Nephron progenitor cell (in vitro differentiated cells): ENCODE data around the gene ALOXE3.

Experiments
- DNase-seq: peaks from one replicate; pipeline ENCODE4 v3.0.0; 2021
- H3K27ac Mint-ChIP-seq: 2 replicates; pipeline ENCODE4 v1.8.0; 2021; ENCODE audit warnings: mild to moderate bottlenecking, moderate library complexity, mixed read lengths
- H3K27me3 Mint-ChIP-seq: 2 replicates; pipeline ENCODE4 v1.8.0; 2021; ENCODE audit warnings: mild to moderate bottlenecking, low read depth, mixed read lengths; ENCODE audit not compliant: poor library complexity
- H3K36me3 Mint-ChIP-seq: 2 replicates; pipeline ENCODE4 v1.8.0; 2021; ENCODE audit warnings: low read depth, mixed read lengths
- H3K4me1 Mint-ChIP-seq: 2 replicates; pipeline ENCODE4 v1.8.0; 2021; ENCODE audit warnings: mixed read lengths
- H3K4me3 Mint-ChIP-seq: 2 replicates; pipeline ENCODE4 v1.8.0; 2021; ENCODE audit warnings: mild to moderate bottlenecking, moderate library complexity, mixed read lengths
- H3K9me3 Mint-ChIP-seq: 2 replicates; pipeline ENCODE4 v1.8.0; 2021; ENCODE audit warnings: mild to moderate bottlenecking, moderate library complexity, mixed read lengths
- CTCF ChIP-seq: fragments of 200-600 bp; sonication (generic); IDR thresholded peaks from 2 replicates; pipeline ENCODE4 v1.5.0; 2021; ENCODE audit warnings: antibody characterized with exemption

Gene ALOXE3

GRCh38 chr17:8101721-8102120, 16.6 kb downstream of the ALOXE3 start:
- Mint-ChIP-seq H3K9me3 (no peaks in the 10 kb centered on the region), H3K36me3 (no peaks in the 10 kb centered on the region), H3K4me3 (no peak overlapping the region), H3K27me3 (peaks cover 58% of the 10 kb centered on the region), H3K27ac (no peak overlapping the region), H3K4me1 (peaks cover 8% of the 10 kb centered on the region)
- no peak for DNase-seq
- TF ChIP-seq CTCF: no peak

- Mint-ChIP-seq H3K36me3 (no peaks in the 10 kb centered on the region), H3K27me3 (peaks cover 61% of the 10 kb centered on the region), H3K27ac (no peak overlapping the region), H3K4me3 (no peak overlapping the region), H3K9me3 (no peaks in the 10 kb centered on the region), H3K4me1 (peaks cover 8% of the 10 kb centered on the region)
- no peak for TF ChIP-seq CTCF
- no peak for DNase-seq
These were observed 17.6 kb downstream of the ALOXE3 start for GRCh38 chr17:8100763-8101162.

- TF ChIP-seq CTCF: no peak
- Mint-ChIP-seq H3K9me3 (no peaks in the 10 kb centered on the region), H3K27ac (no peak overlapping the region), H3K27me3 (peaks cover 60% of the 10 kb centered on the region), H3K36me3 (no peaks in the 10 kb centered on the region), H3K4me1 (peaks cover 8% of the 10 kb centered on the region), H3K4me3 (no peak overlapping the region)
- no peak for DNase-seq
These were observed 18.2 kb downstream of the ALOXE3 start for GRCh38 chr17:8100111-8100510.

GRCh38 chr17:8096541-8096940, 21.8 kb downstream of the ALOXE3 start:
- H3K27ac Mint-ChIP-seq: no peak overlapping the region
- H3K4me3 Mint-ChIP-seq: no peak overlapping the region
- H3K27me3 Mint-ChIP-seq: peaks cover 70% of the 10 kb centered on the region
- H3K9me3 Mint-ChIP-seq: no peaks in the 10 kb centered on the region
- no peaks in the 10 kb centered on the region for H3K36me3 Mint-ChIP-seq
- no peak for TF ChIP-seq CTCF
- DNase-seq: no peak
- peaks cover 11% of the 10 kb centered on the region for H3K4me1 Mint-ChIP-seq

- no peak overlapping the region for H3K4me3 Mint-ChIP-seq
- no peak for DNase-seq
- no peak for TF ChIP-seq CTCF
- H3K9me3 Mint-ChIP-seq: no peaks in the 10 kb centered on the region
- H3K27me3 Mint-ChIP-seq: peaks cover 82% of the 10 kb centered on the region
- peaks cover 11% of the 10 kb centered on the region for H3K4me1 Mint-ChIP-seq
- no peaks in the 10 kb centered on the region for H3K36me3 Mint-ChIP-seq
- no peak overlapping the region for H3K27ac Mint-ChIP-seq
These were observed 23.0 kb downstream of the ALOXE3 start for GRCh38 chr17:8095361-8095760.

- Mint-ChIP-seq H3K4me3 (no peak overlapping the region), H3K27me3 (peaks cover 87% of the 10 kb centered on the region), H3K9me3 (no peaks in the 10 kb centered on the region), H3K36me3 (no peaks in the 10 kb centered on the region), H3K27ac (no peak overlapping the region), H3K4me1 (peaks cover 4% of the 10 kb centered on the region)
- no peak for TF ChIP-seq CTCF
- DNase-seq: no peak
These were observed 27.2 kb downstream of the ALOXE3 start for GRCh38 chr17:8091033-8091687.
